ENCODE data around the gene UTY.
"Not testable (repeated sequence)": the region's sequence is repeated elsewhere in the genome, so short reads cannot be mapped to it uniquely, and the experiment has no call there.

The UTY gene

GRCh38 chrY:13279561-13279960, 200.3 kb downstream of the UTY start:
- no peak for TF ChIP-seq CTCF (IDR thresholded peaks at IDR 0.05)
- DNase-seq (ENCODE audit: low spot score): no peak
- Histone ChIP-seq H3K4me3 (no peak overlapping the region), H3K27ac (no peak overlapping the region)

DNA sequence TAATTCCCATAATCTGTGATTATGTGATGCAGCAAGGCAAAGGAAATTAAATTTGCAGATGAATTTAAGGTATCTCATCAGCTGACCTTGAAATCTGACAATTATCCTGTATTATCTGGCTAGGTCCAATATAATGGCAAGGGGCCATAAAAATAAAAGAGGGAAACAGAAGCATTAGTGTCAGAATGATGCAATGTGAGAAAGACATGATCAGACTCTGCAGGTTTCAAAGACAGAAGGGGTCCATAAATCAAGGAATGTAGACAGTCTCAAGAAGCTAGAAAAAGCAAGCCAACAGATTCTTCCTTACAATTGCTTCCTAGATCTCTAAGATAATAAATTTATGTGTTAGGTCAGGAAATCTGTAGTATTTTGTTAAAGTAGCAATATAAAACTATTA, 208.1 kb downstream of the UTY start:
- Histone ChIP-seq H3K27ac (no peak overlapping the region), H3K4me3 (no peak overlapping the region)
- TF ChIP-seq CTCF (IDR thresholded peaks at IDR 0.05): no peak
- no peak for DNase-seq (ENCODE audit: low spot score)

- not testable (repeated sequence) for H3K27ac ChIP-seq; H3K4me3 ChIP-seq; DNase-seq (ENCODE audit: low spot score)
Observed at GRCh38 chrY:13253941-13254440, 225.8 kb downstream of the UTY start.

GRCh38 chrY:13250421-13250820, 229.4 kb downstream of the UTY start:
- H3K4me3 ChIP-seq: no peak overlapping the region
- TF ChIP-seq CTCF (IDR thresholded peaks at IDR 0.05): no peak
- no peak overlapping the region for H3K27ac ChIP-seq
- DNase-seq (ENCODE audit: low spot score): no peak

- Histone ChIP-seq H3K4me3 (no peak overlapping the region), H3K27ac (no peak overlapping the region)
- no peak for DNase-seq (ENCODE audit: low spot score)
- no peak for TF ChIP-seq CTCF (IDR thresholded peaks at IDR 0.05)
Observed at GRCh38 chrY:13243716-13244115, 236.1 kb downstream of the UTY start.

DNA sequence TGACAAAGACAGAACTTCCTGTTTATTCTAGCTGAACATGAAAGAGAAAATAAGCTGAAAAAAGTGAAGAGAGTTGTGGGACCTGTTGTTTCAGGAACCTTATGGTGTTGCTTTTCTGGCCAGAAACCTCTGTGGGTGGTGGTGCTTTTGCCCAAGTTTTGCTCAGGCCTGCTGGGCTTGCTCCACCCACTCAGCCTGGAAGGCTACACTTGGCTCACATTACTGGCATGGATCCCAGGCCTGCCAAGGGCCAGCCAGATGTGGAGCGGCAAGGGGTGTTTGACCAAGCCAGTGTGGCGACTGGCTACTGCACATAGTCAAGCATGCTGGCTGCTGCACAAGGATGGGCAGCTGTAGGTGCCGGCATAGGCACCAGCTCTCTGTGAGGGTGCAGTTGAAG, 245.9 kb downstream of the UTY start:
- Histone ChIP-seq H3K27ac (no peak overlapping the region), H3K4me3 (no peak overlapping the region)
- no peak for DNase-seq (ENCODE audit: low spot score)
- TF ChIP-seq CTCF (IDR thresholded peaks at IDR 0.05): no peak

DNA sequence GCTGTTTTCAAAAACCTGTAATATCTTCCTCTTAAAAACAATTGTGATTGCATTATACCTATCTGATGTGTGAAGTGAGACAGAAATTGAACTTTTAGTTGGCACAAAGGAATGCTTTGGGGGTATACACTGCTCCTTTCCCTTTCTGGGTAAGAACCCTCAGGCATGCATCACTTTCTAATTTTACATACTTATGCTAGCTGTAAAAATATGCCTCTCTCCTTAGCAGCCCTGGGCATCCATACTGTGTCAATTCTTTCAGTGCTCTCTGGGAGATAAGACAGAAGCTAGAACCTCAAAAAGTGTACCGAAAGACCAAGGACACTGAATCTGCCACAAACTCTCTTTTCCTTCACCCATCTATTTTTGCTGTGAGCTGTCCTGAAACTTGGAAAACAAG, 246.7 kb downstream of the UTY start:
- Histone ChIP-seq H3K4me3 (no peak overlapping the region), H3K27ac (no peak overlapping the region)
- no peak for DNase-seq (ENCODE audit: low spot score)
- TF ChIP-seq CTCF (IDR thresholded peaks at IDR 0.05): no peak

All from coronary artery (tissue), 2 donors.